ENCODE measurements around the gene MYBPC3.

Gene MYBPC3

DNA sequence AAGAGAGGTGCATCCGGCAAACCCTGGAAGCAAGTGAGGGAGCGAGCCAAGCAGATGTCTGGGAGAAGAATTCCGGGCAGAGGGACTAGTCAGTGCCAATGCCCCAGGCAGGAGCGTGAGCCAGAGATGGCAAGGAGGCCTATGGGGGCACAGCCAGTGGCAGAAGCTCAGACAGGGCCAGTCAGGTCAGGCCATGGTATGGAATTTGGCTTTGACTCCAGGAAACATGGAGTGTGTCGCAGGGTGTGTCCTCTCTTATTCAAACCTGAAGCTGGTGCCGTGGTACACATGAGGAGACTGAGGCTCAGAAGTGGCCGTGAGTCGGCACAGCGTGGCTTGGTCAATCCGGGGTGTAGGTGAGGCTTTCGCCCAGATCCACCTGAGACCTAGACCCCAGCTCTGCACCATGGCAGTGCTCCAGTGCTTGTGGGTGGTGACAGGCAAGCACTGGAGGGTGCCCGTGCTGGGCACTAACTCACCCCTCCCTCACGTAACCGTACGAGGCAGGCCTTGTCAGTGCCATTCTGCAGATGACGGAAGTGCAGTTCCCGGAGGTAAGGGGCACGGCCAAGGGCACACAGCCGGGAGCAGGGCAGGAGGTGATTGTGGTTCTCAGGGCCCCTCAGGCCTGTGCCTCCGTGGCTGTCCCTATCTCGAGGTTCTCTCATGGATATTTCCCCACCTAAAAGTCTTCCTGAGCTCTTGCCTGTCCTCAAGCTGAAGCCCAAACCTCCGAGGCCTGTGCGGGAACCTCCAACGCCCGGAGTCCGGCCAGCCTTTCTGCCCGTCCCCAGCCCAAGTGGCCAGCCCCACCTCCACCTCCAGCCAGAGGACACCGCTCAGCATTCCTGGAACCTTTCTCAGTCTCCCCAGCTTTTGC is 36.4 kb upstream of the MYBPC3 start:
- no peak for DNase-seq
- in situ Hi-C loops (cut with MboI; ENCODE audit: low pct_unique_long_range_greater_than_20kb, low sequenced_read_pairs) = no loop called here

DNA sequence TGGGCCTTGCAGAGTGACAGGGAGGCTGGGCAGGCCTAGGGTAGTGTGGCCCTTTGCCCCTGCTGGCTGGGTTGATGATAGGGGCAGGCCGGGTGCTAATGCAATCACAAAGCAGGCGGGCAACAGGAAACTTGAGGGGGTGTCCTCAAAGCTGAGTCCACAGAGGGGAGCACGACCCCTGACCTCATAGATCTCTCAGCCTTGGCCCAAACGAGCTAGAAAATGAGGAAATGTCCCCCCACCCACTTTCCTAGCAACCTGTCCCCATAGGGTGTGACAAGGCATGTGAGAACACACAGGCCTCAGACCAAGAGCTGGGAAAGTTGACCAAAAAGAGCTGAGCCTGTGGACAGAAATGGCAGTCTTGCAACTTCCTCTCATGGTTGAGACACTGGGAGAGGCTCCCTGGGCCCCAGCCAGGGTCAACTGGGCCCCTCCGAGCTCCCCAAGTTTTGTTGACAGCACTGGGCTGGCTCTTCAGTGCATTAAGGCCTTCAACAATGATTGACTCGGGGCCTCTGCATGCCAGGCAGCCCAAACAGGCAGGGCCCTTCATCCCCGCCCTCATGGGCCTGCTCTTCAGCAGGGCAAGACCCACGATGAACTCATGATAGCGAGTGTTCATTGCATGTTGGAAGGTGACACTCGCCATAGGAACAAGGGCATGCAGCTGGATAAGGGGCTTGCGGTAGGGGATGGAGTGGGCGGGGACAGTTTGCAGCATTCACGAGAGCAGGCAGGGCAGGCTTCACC is 35.6 kb upstream of the MYBPC3 start:
- in situ Hi-C loops (cut with MboI; ENCODE audit: low pct_unique_long_range_greater_than_20kb, low sequenced_read_pairs) = no loop called here
- no peak for DNase-seq

DNA sequence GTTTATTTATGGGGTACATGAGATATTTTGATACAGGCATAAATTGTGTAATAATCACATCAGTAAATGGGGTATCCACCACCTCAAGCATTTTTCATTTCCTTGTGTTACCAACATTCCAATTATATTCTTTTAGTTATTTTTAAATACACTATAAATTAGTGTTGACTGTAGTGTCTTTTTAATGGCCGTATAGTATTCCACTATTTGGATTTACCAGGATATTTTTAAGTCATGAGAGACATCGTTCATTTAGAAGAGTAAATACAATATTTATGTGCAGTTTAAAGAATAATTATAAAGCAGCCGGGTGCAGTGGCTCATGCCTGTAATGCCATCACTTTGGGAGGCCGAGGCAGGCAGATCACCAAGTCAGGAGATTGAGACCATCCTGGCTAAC is 32.0 kb upstream of the MYBPC3 start:
- no peak for DNase-seq

DNA sequence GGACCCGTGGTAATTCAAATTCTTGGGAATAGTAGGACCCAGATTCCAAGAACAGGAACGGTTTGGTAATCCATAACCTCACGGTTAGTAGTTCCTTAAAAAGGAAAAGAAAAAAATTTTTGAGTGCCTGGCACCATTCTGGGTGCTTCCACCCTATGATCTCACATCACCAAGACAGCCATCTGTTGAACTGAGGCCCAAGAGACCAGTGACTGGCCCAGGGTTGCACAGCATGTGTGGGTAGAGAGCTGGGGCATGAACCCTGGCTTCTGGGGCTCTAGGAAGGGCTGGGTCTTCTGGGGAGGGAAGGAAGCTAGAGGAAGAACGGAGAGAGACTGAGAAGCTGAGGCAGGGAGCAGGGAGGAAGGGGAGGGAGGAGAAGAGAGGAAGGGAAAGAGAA is 30.6 kb upstream of the MYBPC3 start:
- in situ Hi-C loops (cut with MboI; ENCODE audit: low pct_unique_long_range_greater_than_20kb, low sequenced_read_pairs) = no loop called here
- no peak for DNase-seq

More for the DNA sequence above, 32.0 kb upstream of the MYBPC3 start:
- in situ Hi-C loops (cut with MboI; ENCODE audit: low pct_unique_long_range_greater_than_20kb, low sequenced_read_pairs) = no loop called here

DNA sequence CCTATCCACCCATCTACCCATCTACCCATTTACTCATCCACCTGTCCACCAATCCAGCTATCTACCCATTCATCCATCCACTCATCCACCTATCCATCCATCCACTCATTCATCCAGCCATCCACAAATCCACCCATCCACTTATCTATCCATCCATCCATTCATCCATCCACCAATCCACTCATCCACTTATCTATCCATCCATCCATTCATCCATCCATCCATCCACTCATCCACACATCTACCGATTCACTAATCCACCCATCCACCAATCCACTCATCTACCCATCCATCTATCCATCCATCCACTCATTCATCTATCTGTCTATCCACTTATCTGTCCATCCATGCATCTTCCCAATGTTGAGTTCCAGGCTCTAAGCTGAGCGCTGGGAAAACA is 27.6 kb upstream of the MYBPC3 start:
- in situ Hi-C loops (cut with MboI; ENCODE audit: low pct_unique_long_range_greater_than_20kb, low sequenced_read_pairs) = no loop called here
- DNase-seq = no peak

DNA sequence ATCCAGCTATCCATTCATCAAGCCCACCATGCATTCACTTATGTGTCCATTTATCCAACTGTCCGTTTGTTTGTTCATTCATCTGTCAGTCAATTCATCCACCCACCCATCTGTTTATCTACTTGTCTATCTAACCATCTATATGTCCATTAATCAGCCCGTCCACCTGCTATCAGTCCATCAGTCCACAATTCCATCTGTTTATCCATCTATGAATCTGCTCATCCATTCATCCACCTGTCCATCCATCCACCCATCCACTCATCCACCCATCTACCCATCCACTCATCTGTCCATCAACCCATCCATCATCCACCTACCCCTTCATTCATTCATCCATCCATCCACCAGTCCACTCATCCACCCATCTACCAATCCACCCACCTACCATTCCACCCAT is 26.8 kb upstream of the MYBPC3 start:
- in situ Hi-C loops (cut with MboI; ENCODE audit: low pct_unique_long_range_greater_than_20kb, low sequenced_read_pairs) = no loop called here
- no peak for DNase-seq

DNA sequence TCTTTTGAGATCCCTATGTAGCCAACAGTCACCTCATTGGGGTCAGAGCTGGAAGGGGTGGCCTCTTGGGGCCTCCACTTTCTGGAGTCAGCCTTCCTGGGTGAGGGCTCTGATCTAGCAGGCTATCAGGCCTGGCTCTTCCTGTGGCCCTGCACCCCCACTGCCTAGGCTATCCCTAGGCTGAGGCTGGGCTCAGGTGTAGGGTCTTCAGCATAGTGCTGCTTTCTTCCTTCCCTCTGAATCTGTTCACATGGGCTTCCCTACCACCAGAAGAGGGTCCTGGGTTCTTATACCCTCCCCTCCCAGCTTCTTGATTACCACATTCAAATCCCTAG is 26.3 kb upstream of the MYBPC3 start:
- DNase-seq = no peak
- in situ Hi-C loops (cut with MboI; ENCODE audit: low pct_unique_long_range_greater_than_20kb, low sequenced_read_pairs) = no loop called here

DNA sequence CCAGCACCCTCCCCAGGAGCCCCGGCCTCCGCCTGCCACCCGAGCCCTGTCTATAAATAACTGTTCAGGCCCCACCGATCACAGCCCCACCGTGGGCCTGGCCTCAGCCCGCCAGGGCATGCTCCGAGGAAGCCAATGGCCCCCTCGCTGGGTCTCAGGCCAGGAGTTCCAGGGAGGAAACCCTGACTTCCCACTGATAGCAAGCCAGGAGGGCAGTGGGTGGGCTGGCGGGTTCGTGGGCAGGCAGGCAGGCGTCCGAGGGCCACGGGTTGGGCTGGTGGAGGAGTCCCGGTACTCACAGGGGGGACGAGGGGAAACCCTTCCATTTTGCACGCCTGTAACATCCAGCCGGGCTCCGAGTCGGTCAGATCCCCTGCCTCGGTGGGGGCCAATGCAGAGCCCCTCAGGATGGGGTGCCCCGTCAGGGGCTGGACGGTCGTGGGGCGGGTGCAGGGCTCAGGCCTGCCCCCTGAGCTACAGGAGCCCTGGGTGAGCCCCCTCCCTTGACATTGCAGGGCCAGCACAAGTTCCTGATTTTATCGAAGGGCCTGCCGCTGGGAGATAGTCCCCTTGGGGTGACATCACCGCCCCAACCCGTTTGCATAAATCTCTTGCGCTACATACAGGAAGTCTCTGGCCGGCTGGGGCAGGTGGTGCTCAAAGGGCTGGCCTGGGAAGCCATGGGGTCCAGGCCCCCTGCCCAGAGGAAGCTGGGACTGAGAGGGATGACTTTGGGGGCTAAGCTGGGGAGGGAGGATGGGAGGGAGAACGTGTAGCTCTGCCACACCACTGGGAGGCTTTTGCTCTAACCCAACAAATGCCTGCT is 25.7 kb upstream of the MYBPC3 start, which contains the start of gene SPI1:
SPI1 (minus strand) TSS at position 538 of the 826 bp plus-strand sequence; CDS start at position 344, 194 bp downstream.
- in situ Hi-C loops (cut with MboI; ENCODE audit: low pct_unique_long_range_greater_than_20kb, low sequenced_read_pairs) = no loop called here
- peak; percentile 93 for DNase-seq

DNA sequence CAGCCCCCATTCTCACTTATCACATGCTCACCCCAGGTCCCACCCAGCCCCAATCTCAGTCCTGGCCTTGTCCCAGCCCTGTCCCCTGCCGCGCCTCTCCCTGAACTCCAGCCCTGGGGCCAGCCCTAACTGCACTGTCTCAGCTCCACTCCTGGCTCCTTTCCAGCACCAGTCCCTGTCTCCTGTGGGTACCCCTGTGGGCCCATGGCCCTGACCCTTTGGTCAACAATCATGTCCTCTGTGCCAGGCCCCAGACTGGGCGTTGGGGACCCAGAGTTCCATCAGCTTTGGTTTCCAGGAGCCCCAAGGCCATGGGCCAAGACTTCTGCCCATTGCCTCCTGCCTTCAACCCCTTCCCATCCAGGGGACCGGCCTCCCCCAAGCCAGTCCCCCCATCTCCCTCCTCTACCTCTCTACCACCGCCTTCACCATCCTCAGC is 25.1 kb upstream of the MYBPC3 start:
- peak; percentile 33 for DNase-seq
- in situ Hi-C loops (cut with MboI; ENCODE audit: low pct_unique_long_range_greater_than_20kb, low sequenced_read_pairs) = no loop called here

DNA sequence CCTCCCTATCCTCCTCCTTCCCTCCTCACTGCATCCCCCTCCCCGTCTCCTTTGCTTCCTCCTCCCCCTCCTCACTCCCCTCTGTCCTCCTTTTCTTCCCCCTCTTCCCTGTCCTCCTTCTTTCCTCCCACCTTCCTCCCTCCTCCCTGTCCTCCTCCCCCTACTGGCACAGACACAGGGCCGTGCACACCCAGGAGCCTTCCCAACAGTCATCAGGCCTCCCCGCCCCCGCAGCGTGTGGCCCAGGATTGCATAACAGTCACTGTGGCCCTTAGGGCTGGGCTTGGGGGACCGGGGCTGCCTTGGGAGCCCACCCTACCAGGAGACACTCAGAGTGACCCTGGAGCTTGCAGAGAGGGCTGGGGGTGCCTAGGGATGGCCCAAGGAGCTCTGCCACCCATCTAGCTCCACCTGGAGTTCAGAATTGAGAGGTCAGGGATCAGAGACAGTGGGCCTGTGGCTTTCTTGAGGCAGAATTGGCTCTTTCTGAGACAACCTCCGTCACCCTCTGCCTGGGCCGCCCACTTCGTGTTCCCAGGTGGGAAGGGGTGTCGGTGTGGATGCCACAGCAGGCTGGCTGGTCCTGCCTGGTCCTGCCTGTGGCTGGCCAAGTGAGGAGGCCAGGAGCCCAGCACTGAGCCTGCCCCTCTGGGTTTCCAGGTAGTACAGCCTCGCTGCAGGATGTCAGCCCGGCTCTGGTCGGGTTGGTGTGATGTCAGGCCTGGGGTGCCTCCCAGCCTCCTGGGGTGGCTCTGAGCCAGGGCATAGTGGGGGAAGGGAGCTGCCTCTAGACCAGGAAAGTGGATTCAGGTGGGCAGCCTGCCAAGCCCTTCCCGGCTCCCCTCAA is 24.2 kb upstream of the MYBPC3 start:
- peak; percentile 76 for DNase-seq

DNA sequence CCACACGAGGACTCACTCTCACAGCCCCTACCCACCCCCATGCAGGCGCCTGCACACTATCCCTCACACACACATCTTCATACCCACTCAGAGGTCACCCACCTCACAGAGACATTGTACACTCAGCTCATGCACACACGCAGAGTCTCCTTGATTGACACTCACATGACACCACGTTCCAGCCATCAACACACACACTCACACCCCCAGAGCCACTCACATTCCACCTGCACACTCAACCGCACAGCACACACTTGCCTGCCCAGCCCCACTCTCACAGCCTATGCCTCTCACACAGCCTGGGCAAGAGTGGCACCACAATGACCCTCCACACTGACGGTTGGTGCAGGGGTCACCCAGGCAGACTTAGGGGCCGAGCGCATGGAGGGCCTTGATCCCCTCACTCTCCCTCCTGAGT is 23.6 kb upstream of the MYBPC3 start:
- in situ Hi-C loops (cut with MboI; ENCODE audit: low pct_unique_long_range_greater_than_20kb, low sequenced_read_pairs) = no loop called here
- DNase-seq = no peak

More for the DNA sequence above, 24.2 kb upstream of the MYBPC3 start:
- in situ Hi-C loops (cut with MboI; ENCODE audit: low pct_unique_long_range_greater_than_20kb, low sequenced_read_pairs) = no loop called here

DNA sequence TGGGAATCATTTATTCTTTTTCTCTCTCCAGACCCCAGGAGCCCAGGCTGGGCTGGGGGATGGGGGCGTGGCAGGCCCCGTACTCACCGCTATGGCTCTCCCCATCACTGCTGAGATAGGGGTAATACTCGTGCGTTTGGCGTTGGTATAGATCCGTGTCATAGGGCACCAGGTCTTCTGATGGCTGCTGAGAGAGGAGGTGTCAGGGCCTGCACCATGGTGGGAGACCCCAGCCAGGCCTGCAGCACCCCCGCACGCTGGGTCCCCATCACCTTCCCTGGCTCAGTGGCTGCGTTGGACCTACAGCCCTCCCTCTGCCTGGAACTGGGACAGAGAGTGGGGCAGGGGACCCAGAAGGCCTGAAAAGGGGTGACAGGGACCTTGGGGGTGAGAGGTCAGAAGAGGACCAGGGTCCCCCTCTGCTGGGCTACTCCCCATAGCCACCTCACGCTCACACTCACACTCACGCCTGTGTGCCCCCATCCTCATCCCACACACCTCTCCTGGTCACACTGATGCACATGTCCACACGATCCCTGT is 23.1 kb upstream of the MYBPC3 start:
- DNase-seq = no peak
- in situ Hi-C loops (cut with MboI; ENCODE audit: low pct_unique_long_range_greater_than_20kb, low sequenced_read_pairs) = no loop called here

DNA sequence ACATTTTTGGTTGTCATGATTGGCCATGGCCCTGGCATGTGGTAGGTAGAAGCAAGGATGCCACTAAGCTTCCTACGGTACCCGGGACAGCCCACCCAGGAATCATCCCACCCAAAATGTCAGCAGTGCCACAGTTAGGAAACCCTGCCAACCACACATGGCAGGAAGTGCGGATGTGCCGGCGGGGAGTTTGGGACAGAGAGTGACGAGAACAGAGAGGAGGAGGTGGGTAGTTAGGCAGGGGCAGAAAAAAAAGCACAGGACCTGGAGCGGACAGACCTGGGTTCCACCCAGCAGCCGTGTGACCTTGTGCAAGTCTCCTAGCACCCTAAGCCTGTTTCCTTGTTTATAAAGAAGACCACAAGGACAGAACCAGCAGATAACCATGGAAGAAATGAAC is 22.5 kb upstream of the MYBPC3 start:
- in situ Hi-C loops (cut with MboI; ENCODE audit: low pct_unique_long_range_greater_than_20kb, low sequenced_read_pairs) = no loop called here
- DNase-seq = no peak

DNA sequence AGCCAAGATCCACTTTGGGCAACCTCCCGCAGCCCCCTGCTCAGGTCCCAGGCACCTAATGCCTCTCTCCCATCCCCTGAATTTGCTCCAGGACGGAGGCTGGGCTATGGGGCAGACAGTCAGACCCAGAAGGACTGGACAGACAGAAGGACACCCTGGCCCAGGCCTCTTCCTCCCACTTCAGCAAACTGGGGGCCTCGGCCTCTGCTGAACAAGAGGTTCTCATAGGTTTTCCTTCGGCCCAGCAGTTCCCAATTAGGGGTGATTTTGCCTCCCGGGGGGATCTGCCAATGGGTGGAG is 22.2 kb upstream of the MYBPC3 start:
- DNase-seq = no peak
- in situ Hi-C loops (cut with MboI; ENCODE audit: low pct_unique_long_range_greater_than_20kb, low sequenced_read_pairs) = no loop called here

DNA sequence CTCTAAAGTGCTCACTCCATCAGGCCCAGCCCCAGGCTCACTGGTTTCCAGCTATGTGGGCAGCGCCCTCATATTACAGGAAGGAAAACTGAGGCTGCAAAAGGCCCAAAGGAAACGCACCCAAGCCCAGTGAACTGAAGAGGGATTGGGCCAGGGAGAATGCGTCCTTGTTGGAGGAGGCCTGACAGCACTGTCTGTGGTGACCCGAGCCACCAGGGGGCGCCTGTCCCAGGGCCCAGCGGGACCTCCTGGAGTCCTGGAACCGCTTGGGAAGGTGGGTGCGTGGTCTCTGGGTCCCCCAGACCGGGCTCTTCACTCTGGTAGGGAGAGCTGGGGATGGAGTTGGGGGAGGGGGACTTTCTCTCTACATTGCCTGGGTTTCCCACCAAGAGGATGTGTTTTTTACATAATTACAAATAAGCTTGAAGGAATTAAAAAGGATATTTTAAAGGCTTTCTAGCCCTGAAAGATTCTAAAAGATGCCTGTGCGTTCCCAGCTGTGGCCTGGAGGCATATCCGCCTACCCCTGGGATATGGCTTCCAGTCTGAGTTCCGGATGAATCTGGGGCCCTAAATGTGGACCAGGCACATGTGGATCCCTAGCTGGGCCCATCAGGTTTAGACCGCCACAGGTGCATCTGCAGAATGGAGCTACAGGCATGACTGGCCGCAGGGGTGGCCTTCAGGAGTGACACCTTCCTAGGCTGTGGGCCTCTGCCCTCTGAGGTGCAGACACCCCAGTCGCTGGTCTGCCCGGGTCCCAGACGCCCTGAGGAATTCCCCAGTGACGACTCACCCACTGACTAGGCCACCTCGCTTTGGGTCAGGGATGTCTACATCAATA is 21.6 kb upstream of the MYBPC3 start:
- DNase-seq = peak; percentile 74
- in situ Hi-C loops (cut with MboI; ENCODE audit: low pct_unique_long_range_greater_than_20kb, low sequenced_read_pairs) = no loop called here

DNA sequence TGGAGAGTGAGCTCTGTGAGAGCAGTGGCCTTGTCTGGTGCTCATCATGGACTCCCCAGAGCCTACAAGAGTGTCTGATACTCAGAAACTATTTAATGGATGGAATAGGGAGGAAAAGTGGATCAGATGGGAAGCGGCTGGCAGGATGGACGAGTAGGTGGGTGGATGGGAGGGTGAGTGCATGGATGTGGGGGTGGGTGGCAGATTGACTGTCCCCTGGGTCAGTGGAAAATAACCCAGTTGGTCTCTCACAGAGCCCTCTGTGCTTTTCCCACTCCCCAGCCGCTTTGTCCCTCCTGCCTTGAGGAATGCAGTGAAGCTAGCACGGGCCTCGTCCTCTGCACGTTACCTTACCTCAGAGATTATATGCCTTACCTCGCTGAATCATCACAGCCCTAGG is 19.9 kb upstream of the MYBPC3 start:
- DNase-seq = no peak
- in situ Hi-C loops (cut with MboI; ENCODE audit: low pct_unique_long_range_greater_than_20kb, low sequenced_read_pairs) = no loop called here

DNA sequence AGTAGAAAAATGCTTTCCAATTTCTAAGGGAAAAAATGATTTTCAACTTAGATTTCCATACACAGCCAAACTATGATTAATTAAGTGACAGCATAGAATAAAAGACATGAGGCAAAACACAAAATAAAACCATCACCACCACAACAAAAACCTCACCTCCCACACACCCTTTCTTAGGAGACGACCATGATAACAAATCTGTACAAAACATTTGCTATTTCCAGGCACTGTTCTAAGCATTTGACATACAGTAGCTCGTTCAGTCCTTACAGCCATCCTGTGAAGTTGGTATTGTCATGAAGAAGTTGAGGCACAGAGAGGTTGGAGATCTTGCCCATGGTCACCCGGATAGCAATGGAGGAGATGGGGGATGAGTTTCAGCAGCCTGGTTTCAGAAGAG is 17.2 kb upstream of the MYBPC3 start:
- no peak for DNase-seq
- in situ Hi-C loops (cut with MboI; ENCODE audit: low pct_unique_long_range_greater_than_20kb, low sequenced_read_pairs) = no loop called here

DNA sequence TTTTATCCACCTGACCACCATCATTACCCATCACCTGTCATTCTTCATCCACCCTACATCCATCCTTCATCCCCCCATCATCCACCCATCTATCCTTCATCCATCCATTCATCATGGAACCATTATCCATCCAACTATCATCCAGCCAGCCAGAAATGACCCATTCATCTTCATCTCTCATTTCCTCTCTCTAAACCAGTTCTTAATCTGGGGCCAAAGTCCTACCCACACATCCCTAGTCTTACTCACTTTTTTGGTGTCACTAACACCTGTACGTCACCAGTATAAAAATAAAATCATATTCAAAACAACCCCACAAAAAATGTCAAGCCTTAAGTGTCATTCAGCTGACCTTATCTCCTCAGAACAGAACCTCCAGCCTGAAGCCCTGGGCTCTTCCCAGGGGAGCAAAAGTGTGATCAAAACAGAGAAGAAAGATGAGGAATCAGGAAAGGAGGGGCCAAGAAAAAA is 13.6 kb upstream of the MYBPC3 start:
- DNase-seq = no peak
- in situ Hi-C loops (cut with MboI; ENCODE audit: low pct_unique_long_range_greater_than_20kb, low sequenced_read_pairs) = no loop called here
